ENCODE results near the gene USP16.

DNA sequence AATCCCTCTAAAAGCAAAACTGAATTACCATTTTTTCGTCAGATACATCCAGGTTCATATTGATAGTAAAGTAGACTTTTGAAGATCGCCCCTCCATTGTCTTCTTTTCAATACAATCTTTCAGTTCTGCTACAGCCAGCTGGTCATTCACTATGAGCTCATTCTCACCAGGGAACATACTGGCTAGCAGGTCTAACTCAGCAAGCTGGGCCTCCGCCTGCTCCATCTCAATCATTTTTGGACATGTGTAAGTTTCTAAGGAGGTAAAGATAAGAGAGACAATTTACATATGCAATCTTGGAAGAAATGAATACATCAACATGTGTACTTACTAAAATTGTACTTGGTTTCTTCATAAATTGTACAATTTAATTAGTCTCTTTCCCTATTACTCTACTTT is 16.1 kb upstream of the USP16 start:
- no peak for TF ChIP-seq RARB (CRISPR knock-in tag; IDR thresholded peaks at IDR 0.05)
- no peak for TF ChIP-seq ZC3H10 (CRISPR knock-in tag; IDR thresholded peaks at IDR 0.05)
- TF ChIP-seq, protein P1, sequence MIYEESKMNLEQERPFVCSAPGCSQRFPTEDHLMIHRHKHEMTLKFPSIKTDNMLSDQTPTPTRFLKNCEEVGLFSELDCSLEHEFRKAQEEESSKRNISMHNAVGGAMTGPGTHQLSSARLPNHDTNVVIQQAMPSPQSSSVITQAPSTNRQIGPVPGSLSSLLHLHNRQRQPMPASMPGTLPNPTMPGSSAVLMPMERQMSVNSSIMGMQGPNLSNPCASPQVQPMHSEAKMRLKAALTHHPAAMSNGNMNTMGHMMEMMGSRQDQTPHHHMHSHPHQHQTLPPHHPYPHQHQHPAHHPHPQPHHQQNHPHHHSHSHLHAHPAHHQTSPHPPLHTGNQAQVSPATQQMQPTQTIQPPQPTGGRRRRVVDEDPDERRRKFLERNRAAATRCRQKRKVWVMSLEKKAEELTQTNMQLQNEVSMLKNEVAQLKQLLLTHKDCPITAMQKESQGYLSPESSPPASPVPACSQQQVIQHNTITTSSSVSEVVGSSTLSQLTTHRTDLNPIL (CRISPR knock-in tag; IDR thresholded peaks at IDR 0.05; ENCODE audit: low read depth): no peak
